Neural progenitor cell (in vitro differentiated cells): ENCODE results near the gene NSMCE1.

ENCODE experiments used
- EZH2 ChIP-seq: fragments of 200-600 bp; sonication (generic); IDR thresholded peaks from 2 replicates; pipeline ENCODE4 v1.6.1; 2017; ENCODE audit warnings: antibody characterized with exemption, mild to moderate bottlenecking, moderate library complexity
- EZH2phosphoT487 ChIP-seq: fragments of 200-600 bp; sonication (generic); IDR thresholded peaks from 2 replicates; pipeline ENCODE4 v1.6.1; 2017; ENCODE audit warnings: antibody characterized with exemption
- TF ChIP-seq, protein P1 (sequence below): fragments of 200-600 bp; sonication (generic); IDR thresholded peaks from 2 replicates; pipeline ENCODE4 v1.5.1; 2017; ENCODE audit warnings: antibody characterized with exemption, mild to moderate bottlenecking

DNA sequence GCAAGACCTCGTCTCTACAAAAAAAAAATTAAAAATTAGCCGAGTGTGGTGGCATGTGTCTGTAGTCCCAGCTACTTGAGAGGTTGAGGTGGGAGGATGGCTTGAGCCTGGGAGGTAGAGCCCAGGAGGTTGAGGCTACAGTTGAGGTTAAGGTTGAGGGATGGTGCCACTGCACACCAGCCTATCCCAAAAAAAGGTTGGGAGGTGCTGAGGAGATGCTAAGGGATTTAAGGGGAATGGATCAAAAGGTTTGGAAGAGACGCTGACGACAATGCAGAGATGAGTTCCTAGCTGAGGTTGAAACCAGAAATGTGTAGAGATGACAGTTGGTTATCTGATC lies 4.7 kb upstream of the NSMCE1 start:
- TF ChIP-seq, protein P1, sequence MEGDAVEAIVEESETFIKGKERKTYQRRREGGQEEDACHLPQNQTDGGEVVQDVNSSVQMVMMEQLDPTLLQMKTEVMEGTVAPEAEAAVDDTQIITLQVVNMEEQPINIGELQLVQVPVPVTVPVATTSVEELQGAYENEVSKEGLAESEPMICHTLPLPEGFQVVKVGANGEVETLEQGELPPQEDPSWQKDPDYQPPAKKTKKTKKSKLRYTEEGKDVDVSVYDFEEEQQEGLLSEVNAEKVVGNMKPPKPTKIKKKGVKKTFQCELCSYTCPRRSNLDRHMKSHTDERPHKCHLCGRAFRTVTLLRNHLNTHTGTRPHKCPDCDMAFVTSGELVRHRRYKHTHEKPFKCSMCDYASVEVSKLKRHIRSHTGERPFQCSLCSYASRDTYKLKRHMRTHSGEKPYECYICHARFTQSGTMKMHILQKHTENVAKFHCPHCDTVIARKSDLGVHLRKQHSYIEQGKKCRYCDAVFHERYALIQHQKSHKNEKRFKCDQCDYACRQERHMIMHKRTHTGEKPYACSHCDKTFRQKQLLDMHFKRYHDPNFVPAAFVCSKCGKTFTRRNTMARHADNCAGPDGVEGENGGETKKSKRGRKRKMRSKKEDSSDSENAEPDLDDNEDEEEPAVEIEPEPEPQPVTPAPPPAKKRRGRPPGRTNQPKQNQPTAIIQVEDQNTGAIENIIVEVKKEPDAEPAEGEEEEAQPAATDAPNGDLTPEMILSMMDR = no peak
- TF ChIP-seq EZH2 (no peak), EZH2phosphoT487 (no peak)
